Measurements from ENCODE around the gene MGAT5. TPM values are rescaled to one million over a fixed set of nuclear protein-coding genes. Genes with fewer than 3 reads are reported as not detected.

MGAT5 gene
- total RNA-seq, 1 experiment from 2014 or later, result 52.4 TPM

- peaks cover 10% of the 10 kb centered on the region for H3K4me1 Mint-ChIP-seq
- no peak overlapping the region for H3K27ac Mint-ChIP-seq
- POLR2A ChIA-PET, result no interaction called here
- ATAC-seq (no peak), DNase-seq (ENCODE audit: low spot score) (no peak)
- no peak for TF ChIP-seq NFE2L1 (CRISPR knock-in tag; IDR thresholded peaks at IDR 0.05)
- TF ChIP-seq ZNF532 (CRISPR knock-in tag; IDR thresholded peaks at IDR 0.05; ENCODE audit: borderline replicate concordance), result no peak
- no peak for TF ChIP-seq ZNF121 (CRISPR knock-in tag; IDR thresholded peaks at IDR 0.05)
- TF ChIP-seq FOXK1 (CRISPR knock-in tag; IDR thresholded peaks at IDR 0.05), result no peak
- TF ChIP-seq ZBTB21 (CRISPR knock-in tag; IDR thresholded peaks at IDR 0.05; ENCODE audit: borderline replicate concordance), result no peak
- no peak for TF ChIP-seq ELF4 (CRISPR knock-in tag; IDR thresholded peaks at IDR 0.05; ENCODE audit: low read depth)
- TF ChIP-seq, protein P1, sequence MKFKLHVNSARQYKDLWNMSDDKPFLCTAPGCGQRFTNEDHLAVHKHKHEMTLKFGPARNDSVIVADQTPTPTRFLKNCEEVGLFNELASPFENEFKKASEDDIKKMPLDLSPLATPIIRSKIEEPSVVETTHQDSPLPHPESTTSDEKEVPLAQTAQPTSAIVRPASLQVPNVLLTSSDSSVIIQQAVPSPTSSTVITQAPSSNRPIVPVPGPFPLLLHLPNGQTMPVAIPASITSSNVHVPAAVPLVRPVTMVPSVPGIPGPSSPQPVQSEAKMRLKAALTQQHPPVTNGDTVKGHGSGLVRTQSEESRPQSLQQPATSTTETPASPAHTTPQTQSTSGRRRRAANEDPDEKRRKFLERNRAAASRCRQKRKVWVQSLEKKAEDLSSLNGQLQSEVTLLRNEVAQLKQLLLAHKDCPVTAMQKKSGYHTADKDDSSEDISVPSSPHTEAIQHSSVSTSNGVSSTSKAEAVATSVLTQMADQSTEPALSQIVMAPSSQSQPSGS (CRISPR knock-in tag; IDR thresholded peaks at IDR 0.05; ENCODE audit: borderline replicate concordance, low read depth), result no peak
- no peak for TF ChIP-seq TP53 (CRISPR knock-in tag; IDR thresholded peaks at IDR 0.05)
- TF ChIP-seq CREM (CRISPR knock-in tag; IDR thresholded peaks at IDR 0.05), result no peak
- no peak for TF ChIP-seq NR1H2 (CRISPR knock-in tag; IDR thresholded peaks at IDR 0.05)
- no peak overlapping the region for H3K4me3 Mint-ChIP-seq
- H3K9me3 Mint-ChIP-seq, result no peaks in the 10 kb centered on the region
- peaks cover 4% of the 10 kb centered on the region for H3K36me3 Mint-ChIP-seq
- H3K27me3 Mint-ChIP-seq (ENCODE audit: low read depth), result no peaks in the 10 kb centered on the region
- CTCF ChIA-PET, result interaction anchor here (1.1 to 3.4 kb wide), 18 partner anchors 8 to 566 kb away, joined by 3 to 75 read pairs (median 19); no protein-coding TSS in a partner anchor
Measured at GRCh38 chr2:134452042-134452733, 198.3 kb downstream of the MGAT5 start.

DNA sequence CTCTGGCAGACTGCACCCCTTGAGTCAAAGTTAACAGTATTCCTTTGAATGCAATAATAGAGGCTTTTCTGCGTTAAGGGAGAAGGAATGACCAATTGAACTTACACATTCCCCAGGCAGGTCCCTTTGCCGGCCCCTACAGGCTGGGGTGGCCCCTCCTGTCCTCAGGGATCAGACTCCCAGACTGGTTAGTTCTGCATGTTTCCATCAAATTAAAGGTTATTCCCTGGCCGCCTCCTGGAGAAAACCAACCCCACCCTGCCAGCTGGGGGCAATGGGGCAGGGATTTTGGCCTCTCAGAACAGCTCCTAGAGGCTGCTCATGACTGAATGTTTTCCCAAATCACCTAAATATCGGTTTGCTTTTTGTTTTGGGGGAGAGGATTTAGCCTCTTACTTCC is 199.6 kb downstream of the MGAT5 start:
- no peaks in the 10 kb centered on the region for H3K9me3 Mint-ChIP-seq
- H3K27me3 Mint-ChIP-seq (ENCODE audit: low read depth), result no peaks in the 10 kb centered on the region
- DNase-seq (ENCODE audit: low spot score) (no peak), ATAC-seq (no peak)
- no peak overlapping the region for H3K27ac Mint-ChIP-seq
- ChIA-PET CTCF (no interaction called here), POLR2A (no interaction called here)
- H3K4me1 Mint-ChIP-seq, result peaks cover 10% of the 10 kb centered on the region
- H3K4me3 Mint-ChIP-seq, result no peak overlapping the region
- peaks cover 4% of the 10 kb centered on the region for H3K36me3 Mint-ChIP-seq
- TF ChIP-seq IRF2 (CRISPR knock-in tag; IDR thresholded peaks at IDR 0.05; ENCODE audit: borderline replicate concordance, low read depth) (no peak), E2F5 (CRISPR knock-in tag; IDR thresholded peaks at IDR 0.05) (no peak), ZNF138 (CRISPR knock-in tag; conservative IDR thresholded peaks at IDR 0.05) (no peak), ZNF281 (CRISPR knock-in tag; IDR thresholded peaks at IDR 0.05) (no peak), ZNF263 (CRISPR knock-in tag; IDR thresholded peaks at IDR 0.05; ENCODE audit: low read depth) (no peak), E2F4 (CRISPR knock-in tag; IDR thresholded peaks at IDR 0.05; ENCODE audit: borderline replicate concordance, low read depth) (no peak), E2F1 (CRISPR knock-in tag; IDR thresholded peaks at IDR 0.05) (no peak), USF2 (CRISPR knock-in tag; IDR thresholded peaks at IDR 0.05) (no peak)
